SJCRH30 (cell line): Measurements from ENCODE around the gene ANKRD2. TPM values are rescaled to one million over a fixed set of nuclear protein-coding genes. Genes with fewer than 3 reads are reported as not detected.

Experiments
- DNase-seq, 2 experiments: peaks; one replicate each; pipeline ENCODE4 v3.0.0-alpha.2; 2015 to 2020
- H3K27ac ChIP-seq: fragments of 250-450 bp; sonication (Bioruptor Pico); 2 replicates; pipeline ENCODE4 v1.5.1; 2020; ENCODE audit warnings: mild to moderate bottlenecking, moderate library complexity
- H3K27me3 ChIP-seq: fragments of 250-450 bp; sonication (Bioruptor Pico); 2 replicates; pipeline ENCODE4 v1.5.1; 2020; ENCODE audit warnings: mild to moderate bottlenecking, moderate library complexity
- H3K36me3 ChIP-seq: fragments of 250-450 bp; sonication (Bioruptor Pico); 2 replicates; pipeline ENCODE4 v1.5.1; 2020; ENCODE audit warnings: mild to moderate bottlenecking, moderate library complexity
- H3K4me1 ChIP-seq: fragments of 250-450 bp; sonication (Bioruptor Pico); 2 replicates; pipeline ENCODE4 v1.5.1; 2020; ENCODE audit warnings: mild to moderate bottlenecking, moderate library complexity
- H3K4me3 ChIP-seq: fragments of 250-450 bp; sonication (Bioruptor Pico); 2 replicates; pipeline ENCODE4 v1.5.1; 2020; ENCODE audit warnings: mild to moderate bottlenecking, moderate library complexity
- H3K9me3 ChIP-seq: fragments of 250-450 bp; sonication (Bioruptor Pico); replicated peaks from 2 replicates; pipeline ENCODE4 v1.5.1; 2020; ENCODE audit warnings: mild to moderate bottlenecking, moderate library complexity
- total RNA-seq: library from RNA; depleted of rRNA; stranded (reverse); fragments of >200 nt; shearing (Covaris generic); gene quantifications from 2 replicates; pipeline ENCODE4 v1.2.3, GENCODE V29; 2014

Gene ANKRD2
- total RNA-seq, 1 experiment from 2014 or later, result 0.26 TPM

DNA sequence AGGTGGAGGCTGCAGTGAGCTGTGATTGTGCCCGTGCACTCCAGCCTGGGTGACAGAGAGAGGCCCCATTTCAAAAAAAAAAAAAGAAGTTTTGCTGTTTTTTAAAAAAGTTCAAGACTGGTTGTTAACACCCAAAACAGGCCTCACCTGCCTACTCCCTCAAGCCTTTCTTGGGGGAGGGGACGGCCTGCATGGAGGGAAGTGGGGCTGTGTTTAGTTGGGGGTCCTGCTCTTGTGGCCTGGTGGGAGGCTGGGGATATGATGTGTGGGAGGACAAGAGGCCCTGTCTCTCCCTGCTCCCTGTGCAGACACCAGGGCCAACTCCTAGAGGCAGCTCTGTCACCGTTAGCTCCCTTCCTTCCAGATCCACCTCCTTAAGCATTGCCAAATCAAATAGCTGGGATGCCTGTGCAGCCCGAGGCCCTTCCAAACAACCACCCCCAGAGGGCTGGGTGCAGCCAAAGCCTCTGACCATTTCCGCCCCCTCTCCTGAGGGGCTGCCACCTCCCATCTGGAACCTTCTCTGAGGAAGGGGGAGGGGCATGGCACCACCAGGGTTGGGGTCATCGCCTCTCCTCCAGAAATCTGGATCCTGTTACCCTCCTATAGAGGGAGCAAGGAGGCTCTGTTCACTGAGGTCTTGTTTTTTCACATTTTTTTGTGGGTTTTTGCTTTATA lies 32.9 kb upstream of the ANKRD2 start:
- Histone ChIP-seq H3K36me3 (no peaks in the 10 kb centered on the region), H3K4me3 (no peak overlapping the region), H3K9me3 (no peaks in the 10 kb centered on the region), H3K4me1 (peaks cover 31% of the 10 kb centered on the region), H3K27me3 (no peaks in the 10 kb centered on the region), H3K27ac (no peak overlapping the region)
- DNase-seq, result no peak

DNA sequence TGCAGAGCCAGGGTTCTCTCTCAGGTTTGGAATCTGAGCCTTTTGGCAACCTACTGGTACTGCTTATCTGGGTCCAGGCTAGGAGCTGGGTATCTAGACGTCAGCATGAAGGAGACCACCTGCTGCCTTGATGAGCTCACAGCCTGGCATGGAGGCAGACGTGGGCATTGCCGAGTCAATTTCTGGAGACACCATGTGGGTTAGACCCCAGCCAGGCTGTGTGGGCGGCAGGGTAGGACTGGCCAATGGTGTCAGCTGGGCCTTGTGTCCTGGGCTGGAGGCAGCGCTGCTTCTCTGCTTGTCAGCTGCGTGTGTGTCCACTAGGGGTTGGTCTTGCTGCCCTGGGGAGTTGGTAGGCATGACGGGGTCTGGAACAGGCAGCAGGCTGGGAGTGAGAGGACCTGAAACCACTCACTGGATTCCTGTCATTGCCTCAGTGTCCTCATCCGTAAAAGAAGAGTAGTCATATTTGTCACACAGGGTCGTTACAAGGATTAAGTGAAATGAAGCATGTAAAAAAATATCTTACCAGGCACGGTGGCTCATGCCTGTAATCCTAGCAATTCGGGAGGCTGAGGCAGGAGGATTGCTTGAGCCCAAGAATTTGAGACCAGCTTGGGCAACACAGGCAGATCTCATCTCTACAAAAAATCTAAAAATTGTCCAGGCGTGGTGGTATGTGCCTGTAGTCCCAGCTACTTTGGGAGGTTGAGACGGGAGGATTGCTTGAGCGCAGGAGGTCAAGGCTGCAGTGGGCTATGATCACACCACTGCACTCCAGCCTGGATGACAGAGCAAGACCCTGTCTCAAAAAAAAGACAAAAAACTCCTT lies 31.7 kb upstream of the ANKRD2 start:
- no peaks in the 10 kb centered on the region for H3K27me3 ChIP-seq
- no peak overlapping the region for H3K4me3 ChIP-seq
- no peaks in the 10 kb centered on the region for H3K9me3 ChIP-seq
- no peak for DNase-seq
- peaks cover 31% of the 10 kb centered on the region for H3K4me1 ChIP-seq
- H3K36me3 ChIP-seq, result no peaks in the 10 kb centered on the region
- no peak overlapping the region for H3K27ac ChIP-seq

DNA sequence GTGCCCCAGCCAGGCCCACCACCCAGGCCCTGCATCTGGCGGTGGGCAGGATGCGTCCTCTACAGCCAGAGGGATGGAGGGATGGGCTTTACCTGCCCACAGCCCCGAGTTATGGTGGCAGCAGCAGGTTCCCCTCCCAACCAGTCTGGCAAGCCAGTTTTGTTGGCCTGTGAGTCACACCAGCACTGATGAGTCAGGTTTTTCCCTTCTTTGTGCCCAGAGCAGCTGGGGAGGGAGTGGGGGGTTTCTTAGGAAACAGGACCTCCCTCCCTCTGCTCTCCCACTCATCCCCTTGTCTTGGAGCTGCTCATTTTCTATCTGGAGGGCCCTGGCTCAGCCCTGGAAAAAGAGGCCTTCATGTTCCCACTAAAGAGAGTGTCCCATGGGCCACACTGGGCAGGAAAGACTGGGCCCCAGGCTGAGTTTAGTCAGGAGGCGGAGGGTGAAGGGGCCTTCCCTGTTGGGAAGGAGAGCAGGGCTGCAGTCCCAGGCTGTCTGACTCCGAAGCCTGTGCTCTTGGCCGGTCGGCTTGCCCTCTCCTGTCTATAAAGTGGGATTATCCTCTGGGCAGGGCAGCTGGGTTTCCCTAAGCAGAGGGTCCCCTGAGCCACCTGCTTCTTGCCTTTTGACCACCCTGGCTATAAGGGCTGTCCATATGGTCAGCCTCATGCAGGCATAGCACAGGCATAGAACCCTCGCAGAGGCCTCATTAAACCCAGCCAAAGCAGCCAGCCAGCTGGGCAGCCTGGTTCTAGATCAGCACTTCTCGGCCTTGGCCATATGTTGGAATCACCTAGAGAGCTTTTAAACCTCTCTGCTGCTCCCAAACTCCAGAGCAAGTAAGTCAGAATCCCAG lies 30.2 kb upstream of the ANKRD2 start:
- Histone ChIP-seq H3K4me1 (peaks cover 40% of the 10 kb centered on the region), H3K27me3 (no peaks in the 10 kb centered on the region), H3K36me3 (no peaks in the 10 kb centered on the region), H3K4me3 (no peak overlapping the region), H3K9me3 (no peaks in the 10 kb centered on the region), H3K27ac (peak overlapping the region; percentile 93)
- peak; percentile 82 to 84 for DNase-seq

DNA sequence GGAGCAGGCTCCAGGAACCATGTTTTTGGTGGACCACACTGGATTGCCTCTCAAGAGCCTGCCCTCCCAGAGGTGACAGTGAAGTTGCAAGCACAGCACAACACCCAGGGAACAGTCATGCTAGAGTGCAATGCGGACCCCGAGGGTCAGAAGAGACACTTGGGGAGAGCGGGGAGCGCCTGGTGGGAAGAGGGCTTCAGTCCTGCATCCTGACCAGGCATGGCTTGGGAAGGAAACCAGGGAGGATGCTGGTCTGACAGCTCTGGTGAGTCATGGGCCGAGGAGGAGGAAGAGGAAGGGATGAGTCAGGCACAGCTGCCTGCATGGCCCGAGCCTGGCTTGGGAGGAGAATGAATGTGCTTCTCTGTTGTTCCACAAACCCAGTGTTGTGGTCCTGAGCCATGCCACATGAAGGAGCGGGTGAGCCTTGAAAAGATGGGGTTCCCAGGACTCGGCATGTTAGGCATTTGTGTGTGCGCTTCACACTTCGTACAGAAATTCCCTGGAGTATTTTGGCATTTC lies 29.5 kb upstream of the ANKRD2 start:
- H3K9me3 ChIP-seq, result no peaks in the 10 kb centered on the region
- no peaks in the 10 kb centered on the region for H3K36me3 ChIP-seq
- no peak overlapping the region for H3K4me3 ChIP-seq
- DNase-seq, result peak; percentile 91 to 92
- H3K27me3 ChIP-seq, result no peaks in the 10 kb centered on the region
- H3K4me1 ChIP-seq, result peaks cover 47% of the 10 kb centered on the region
- peak overlapping the region; percentile 93 for H3K27ac ChIP-seq

DNA sequence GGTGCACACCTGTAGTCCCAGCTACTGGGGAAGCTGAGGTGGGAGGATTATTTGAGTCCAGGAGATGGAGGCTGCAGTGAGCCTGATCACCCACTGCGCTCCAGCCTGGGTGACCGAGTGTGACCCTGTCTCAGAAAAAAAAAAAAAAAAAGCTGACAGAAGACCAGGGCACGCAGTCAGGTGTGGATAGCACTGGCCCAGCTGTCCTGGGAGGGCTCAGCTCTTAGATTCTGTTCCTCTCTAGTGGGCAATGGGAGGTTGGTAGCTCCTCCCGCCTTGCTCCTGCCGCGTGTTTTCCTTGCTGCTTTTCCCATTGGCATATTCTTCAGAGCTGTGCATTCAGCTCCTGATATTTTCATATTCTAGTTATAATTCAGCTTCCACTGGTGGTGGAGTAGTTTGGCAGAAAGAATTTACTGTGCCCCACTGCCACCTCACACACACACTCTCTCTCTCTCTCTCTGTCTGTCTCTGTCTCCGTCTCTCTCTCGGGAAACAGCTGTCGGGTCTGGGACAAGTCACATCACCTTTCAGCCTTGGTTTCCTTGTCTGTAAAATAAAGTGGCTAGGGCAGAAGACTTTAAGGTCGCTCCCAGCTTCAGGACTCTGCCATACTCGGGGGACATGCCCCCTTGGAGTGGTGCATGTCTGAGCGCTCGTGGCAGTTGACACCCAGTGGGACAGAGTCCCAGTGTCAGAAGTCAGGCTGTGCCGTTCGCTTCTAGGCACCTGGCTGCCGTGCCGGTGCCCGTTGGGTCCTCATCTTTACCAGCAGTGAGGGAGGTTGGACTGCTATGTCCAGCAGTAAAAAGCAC lies 25.9 kb upstream of the ANKRD2 start:
- DNase-seq, result peak in 1 of 2 experiments; percentile 56
- Histone ChIP-seq H3K27ac (peak overlapping the region; percentile 33), H3K4me1 (peaks cover 68% of the 10 kb centered on the region)

DNA sequence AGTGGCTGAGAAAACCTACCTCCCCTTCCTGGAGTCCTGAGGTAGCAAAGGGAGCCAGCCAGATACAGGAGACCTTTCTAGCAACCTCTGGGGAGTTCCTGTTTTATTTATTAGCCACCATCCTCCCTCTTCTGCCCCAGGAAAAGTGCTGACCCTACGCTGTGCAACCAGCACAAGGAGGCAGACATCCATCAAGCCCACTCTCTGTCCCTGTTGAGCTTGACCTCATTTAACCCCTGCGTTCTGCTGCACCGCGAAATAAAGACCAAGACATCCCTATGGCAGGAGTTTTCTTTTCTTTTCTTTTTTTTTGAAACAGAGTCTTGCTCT lies 25.3 kb upstream of the ANKRD2 start:
- no peak for DNase-seq
- Histone ChIP-seq H3K27me3 (no peaks in the 10 kb centered on the region), H3K27ac (peak overlapping the region; percentile 33), H3K4me3 (no peak overlapping the region), H3K9me3 (no peaks in the 10 kb centered on the region), H3K4me1 (peaks cover 62% of the 10 kb centered on the region), H3K36me3 (no peaks in the 10 kb centered on the region)

More for the DNA sequence above, 25.9 kb upstream of the ANKRD2 start:
- Histone ChIP-seq H3K27me3 (no peaks in the 10 kb centered on the region), H3K4me3 (no peak overlapping the region), H3K9me3 (no peaks in the 10 kb centered on the region), H3K36me3 (no peaks in the 10 kb centered on the region)

DNA sequence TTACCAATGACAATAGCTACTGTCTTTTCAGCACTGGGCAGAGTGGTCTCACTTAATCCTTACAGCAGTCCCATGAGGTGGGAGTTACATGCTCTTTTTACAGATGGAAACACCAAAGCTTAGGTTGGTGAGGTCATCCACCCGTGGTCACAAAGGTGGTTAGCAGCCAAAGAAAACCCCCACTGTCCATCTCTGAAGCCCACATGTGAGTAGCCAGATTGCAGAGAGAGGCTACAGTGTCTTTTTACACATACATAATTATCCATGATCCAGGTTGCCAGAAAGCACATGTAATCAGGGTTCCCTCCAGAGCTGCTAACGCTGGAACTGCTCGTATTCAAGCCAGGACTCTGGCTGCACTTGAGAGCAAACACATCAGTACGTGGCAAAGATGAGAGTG lies 24.6 kb upstream of the ANKRD2 start:
- H3K9me3 ChIP-seq, result no peaks in the 10 kb centered on the region
- H3K4me1 ChIP-seq, result peaks cover 55% of the 10 kb centered on the region
- H3K27me3 ChIP-seq, result no peaks in the 10 kb centered on the region
- no peak overlapping the region for H3K4me3 ChIP-seq
- DNase-seq, result peak; percentile 47 to 66
- no peak overlapping the region for H3K27ac ChIP-seq
- no peaks in the 10 kb centered on the region for H3K36me3 ChIP-seq

DNA sequence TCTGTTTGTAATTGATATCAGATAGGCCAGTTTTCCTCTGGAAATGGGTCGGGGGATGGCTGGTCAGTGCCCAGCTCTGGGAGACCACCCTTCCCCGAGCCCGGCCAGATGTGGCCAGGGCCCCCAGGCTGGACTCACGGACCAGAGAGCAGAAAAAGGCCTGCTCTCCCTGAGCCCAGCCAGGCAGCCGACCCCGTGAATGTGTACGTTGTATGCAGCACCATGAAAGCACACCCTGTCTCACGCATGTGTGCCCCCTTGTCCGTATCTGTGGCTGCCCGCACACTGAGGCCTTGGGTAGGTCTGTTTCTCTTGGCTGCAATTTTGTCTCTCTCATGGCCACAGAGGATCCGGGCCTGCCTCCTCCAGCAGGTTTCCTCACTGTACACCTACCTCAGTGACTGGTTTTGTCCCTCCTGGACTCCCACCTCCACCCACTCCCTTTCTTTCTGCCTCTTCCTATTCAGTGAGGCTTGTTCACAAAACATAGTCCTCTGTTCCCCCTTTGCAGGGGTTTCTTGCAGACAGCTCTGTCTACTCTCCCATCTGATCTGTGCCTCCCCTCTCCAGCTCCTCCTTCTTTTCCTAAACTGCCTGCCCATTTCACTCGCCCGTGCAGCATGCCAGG lies 23.6 kb upstream of the ANKRD2 start:
- peak overlapping the region; percentile 85 for H3K27ac ChIP-seq
- no peak overlapping the region for H3K4me3 ChIP-seq
- peaks cover 51% of the 10 kb centered on the region for H3K4me1 ChIP-seq
- H3K27me3 ChIP-seq, result no peaks in the 10 kb centered on the region
- DNase-seq, result no peak
- H3K9me3 ChIP-seq, result no peaks in the 10 kb centered on the region
- no peaks in the 10 kb centered on the region for H3K36me3 ChIP-seq

DNA sequence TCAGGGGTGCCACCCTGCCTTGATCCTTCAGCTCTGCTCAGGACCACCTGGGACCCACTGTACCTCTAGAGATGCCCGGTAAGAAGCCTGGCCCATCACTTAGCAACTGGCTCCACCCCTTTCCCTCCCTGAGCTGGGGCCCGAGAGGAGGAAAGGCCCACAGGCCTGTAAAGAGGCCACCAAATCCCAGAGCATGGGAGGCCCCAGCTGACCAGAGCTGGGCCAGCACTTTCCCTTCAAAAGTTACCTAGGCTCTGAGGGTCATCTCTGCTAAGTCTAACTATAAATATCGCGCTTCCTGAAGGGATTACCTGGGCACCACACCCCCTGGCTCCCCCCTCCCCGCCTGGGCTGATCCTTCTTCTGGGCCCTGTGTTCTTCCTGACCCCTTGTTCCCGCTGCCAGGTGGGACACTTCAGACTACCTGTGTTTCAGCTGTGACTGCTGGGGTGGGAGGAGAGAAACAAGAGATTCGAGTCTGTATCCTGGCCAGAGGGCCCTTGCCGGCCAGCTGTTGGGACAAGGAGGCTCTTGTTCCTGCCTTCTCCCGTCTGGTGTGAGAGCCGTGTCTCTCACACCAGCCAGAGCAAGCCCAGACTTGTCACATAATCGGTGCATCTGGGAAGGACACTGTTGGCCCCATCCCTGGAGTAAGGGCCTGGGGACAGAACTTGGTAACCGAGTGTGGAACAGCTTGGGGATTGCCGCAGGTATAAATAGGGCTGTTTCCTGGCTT lies 22.8 kb upstream of the ANKRD2 start:
- Histone ChIP-seq H3K4me3 (peak overlapping the region; percentile 5; the same call in 1 of the 2 replicates), H3K27ac (peak overlapping the region; percentile 85), H3K4me1 (peaks cover 50% of the 10 kb centered on the region), H3K36me3 (no peaks in the 10 kb centered on the region), H3K9me3 (no peaks in the 10 kb centered on the region), H3K27me3 (no peaks in the 10 kb centered on the region)
- peak; percentile 89 to 96 for DNase-seq

DNA sequence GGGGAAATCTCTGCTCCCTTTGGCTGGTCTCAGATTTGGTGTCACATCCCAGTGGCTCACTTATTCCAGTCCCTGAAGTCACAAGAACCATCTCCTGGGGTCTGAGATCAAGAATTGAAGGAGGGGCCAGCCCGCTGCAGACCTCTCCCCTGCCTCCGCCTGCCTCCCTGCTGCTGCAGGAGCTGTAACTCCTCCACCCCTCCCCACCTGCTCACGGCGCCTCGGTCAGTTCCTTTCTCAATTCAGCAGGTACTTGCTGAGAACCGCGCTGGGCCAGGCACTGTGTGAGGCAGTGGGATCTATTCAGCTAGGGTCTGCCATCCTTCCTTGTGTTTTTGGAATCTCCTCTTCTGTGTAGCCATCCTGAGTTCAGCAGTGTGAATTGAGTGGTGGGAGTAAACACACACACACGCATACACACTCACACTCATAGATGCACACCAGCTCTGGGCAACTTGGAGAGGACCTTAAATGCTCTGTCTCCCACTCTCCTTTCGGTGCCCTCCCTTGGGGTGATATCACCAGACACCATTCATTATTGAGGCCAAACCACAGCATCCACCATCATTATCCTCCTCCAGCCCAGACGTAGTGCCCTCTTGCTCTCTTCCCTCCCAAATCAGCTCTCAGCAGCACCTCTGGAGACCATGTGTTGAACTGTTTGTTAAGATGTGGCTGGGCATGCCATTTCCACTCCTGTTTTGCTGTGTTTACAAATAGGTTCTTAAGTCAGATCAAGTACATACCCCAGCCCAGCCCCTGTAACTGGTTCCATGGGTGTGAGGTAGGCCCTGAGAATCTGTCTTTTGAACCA lies 22.0 kb upstream of the ANKRD2 start:
- Histone ChIP-seq H3K27ac (peak overlapping the region; percentile 85), H3K4me1 (peaks cover 50% of the 10 kb centered on the region), H3K9me3 (no peaks in the 10 kb centered on the region), H3K27me3 (no peaks in the 10 kb centered on the region), H3K36me3 (no peaks in the 10 kb centered on the region), H3K4me3 (peak overlapping the region; percentile 5; the same call in 1 of the 2 replicates)
- peak in 1 of 2 experiments; percentile 55 for DNase-seq

DNA sequence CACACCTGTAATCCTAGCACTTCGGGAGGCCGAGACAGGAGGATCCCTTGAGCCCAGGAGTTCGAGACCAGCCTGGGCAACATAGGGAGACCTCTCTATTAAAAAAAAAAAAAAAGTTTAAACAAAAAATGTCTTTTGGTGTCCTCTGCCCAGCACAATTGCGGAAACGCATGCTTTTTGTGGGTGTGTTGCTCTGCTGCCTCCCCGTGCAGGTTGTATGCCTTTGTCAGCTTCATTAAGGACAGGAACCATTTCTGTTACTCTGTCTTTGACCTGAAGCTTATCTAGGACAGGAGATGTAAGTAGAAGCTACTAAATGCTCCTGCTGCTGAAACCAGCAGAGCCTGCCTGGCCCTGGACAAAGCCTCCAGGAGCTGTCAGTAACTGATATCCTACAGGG lies 21.3 kb upstream of the ANKRD2 start:
- H3K36me3 ChIP-seq, result no peaks in the 10 kb centered on the region

DNA sequence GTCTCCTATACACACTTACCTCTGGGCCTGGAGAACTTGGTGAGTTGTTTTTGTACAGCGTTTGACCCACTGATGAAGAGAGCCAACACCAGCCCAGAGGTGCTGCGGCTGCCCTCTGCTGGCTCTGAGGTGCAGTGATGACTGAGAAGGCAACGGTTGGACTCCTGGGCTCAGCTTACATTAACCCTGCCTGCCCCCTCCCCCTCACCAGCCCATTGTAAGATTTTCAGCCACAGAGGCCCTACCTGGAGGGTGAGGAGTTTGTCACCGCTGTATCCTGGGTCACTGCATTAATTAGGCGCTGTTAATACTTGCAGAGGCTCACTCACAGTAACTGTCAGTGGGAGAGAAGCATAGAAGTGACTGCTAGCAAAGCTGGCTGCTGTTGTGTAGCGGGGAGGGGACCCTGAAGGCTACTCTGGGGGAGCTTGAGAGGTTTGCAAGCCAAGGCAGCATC lies 19.0 kb upstream of the ANKRD2 start:
- peak; percentile 72 to 86 for DNase-seq
- H3K27ac ChIP-seq, result no peak overlapping the region
- no peaks in the 10 kb centered on the region for H3K27me3 ChIP-seq
- H3K4me3 ChIP-seq, result no peak overlapping the region
- H3K36me3 ChIP-seq, result no peaks in the 10 kb centered on the region
- peaks cover 29% of the 10 kb centered on the region for H3K4me1 ChIP-seq
- no peaks in the 10 kb centered on the region for H3K9me3 ChIP-seq

More for the DNA sequence above, 21.3 kb upstream of the ANKRD2 start:
- Histone ChIP-seq H3K4me3 (no peak overlapping the region), H3K4me1 (peaks cover 50% of the 10 kb centered on the region), H3K27ac (no peak overlapping the region), H3K9me3 (no peaks in the 10 kb centered on the region), H3K27me3 (no peaks in the 10 kb centered on the region)
- DNase-seq, result no peak
